OCI-M1 (cell line): Measurements from ENCODE around the gene ZBTB49.
"Not testable (repeated sequence)": the region's sequence is repeated elsewhere in the genome, so short reads cannot be mapped to it uniquely, and the experiment has no call there.

ENCODE experiments used
- DNase-seq: peaks from one replicate; lab custom pipeline; 2025; lab: John Stamatoyannopoulos, UW

ZBTB49 gene

GRCh38 chr4:4289941-4290850 is at the start of gene ZBTB49, which contains the start of gene LYAR:
Gene ZBTB49, plus strand, starts transcription at chr4:4290251. Its CDS starts 9,695 bp downstream, at chr4:4299946.
Gene LYAR, minus strand, starts transcription at chr4:4290154. Its CDS starts 6,412 bp downstream, at chr4:4283742.
- DNase-seq: peak; percentile 94

DNA sequence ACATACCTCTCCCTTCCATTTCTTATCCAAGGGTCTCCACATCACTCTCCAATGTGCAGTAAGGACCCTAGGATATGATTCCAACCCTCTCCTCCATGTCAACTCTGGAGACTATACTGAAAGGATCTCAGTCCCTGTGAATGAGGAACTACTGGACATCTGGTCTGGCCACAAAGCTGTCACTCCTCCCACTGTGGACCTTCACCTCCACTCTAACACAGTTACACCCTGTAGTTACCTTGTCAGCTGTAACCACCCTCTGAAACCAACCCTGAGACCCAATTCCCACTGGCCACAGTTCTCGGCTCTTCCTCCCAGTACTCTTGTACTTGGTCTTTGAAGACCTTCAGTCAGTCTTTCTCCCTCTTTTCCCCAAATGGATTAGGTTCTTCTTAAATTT is 44.9 kb upstream of the ZBTB49 start:
- no peak for DNase-seq

DNA sequence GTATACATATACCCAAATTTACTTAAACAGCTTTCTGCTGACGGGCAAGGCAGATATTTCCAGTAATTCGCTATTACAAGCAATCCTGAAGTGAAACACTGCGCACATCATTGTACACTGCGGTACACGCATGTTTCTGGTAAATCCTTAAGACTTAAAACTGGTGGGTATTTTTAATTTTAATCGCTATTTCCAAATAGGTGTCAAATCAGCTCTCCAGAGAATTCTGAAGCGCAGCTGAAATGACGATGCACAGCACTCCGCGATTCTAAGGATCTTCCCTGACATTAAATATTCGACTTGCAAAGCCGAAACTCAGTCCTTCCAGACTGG is 42.4 kb upstream of the ZBTB49 start:
- DNase-seq: no peak

DNA sequence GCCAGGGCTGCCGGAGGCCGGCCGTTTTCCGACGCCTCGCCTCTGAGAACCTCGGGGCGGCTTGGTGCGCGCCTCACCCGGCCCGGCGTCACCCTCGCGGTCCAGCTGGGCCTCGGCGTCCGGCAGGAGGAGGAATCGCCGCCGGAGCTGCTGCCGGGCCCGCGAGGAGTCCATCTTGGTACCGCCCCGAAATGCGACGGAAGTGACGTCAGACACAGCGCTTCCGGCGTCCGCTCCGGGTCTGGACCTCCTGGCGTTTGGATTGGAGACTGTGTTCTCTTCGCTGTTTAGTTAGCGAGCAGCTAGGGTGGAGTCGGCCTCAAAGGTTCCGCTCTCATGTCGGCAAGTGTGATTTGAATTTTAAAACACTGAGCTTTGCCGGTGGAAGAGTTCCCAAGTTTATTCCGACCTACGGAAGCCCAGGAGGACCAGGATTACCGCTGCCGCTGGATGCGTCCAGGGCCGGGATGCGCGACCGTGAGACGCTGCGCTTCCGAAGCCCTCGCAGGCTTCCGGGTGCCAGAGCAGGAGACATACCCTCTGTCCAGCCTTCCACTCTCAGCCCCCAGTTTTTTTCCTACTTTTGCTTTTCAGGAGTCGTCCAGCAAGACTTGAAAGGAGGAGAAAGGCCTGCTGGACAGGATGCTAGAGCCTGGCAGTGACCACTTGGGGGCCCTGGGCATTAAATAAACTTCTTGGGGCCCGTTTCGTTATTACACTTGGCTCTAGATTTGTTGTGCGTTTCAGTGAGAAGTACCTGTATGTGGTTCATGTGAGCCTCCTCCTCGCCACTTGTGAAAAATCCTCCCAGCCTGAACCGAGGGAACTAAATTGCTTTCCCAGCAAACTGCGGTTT is 41.8 kb upstream of the ZBTB49 start, which contains the start of gene TMEM128:
TSS of gene TMEM128 (minus strand) at position 195 of the 856 bp plus-strand sequence. CDS start at position 174, 21 bp downstream.
- peak; percentile 96 for DNase-seq

DNA sequence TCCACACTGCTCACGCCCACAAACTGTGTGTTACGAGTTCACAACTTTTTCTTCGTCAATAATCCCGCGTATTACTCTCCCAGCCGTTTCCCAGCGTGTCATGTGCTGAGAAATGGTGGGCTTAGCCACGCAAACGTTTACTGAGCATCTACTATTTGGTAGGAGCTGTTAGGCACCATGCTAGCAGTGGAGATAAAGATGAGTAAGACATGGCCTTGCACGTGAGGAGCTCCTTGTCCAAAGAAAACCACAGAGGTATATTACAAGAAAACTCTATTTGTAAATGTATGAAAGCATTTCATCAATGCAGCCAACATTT is 41.2 kb upstream of the ZBTB49 start:
- DNase-seq: peak; percentile 66

DNA sequence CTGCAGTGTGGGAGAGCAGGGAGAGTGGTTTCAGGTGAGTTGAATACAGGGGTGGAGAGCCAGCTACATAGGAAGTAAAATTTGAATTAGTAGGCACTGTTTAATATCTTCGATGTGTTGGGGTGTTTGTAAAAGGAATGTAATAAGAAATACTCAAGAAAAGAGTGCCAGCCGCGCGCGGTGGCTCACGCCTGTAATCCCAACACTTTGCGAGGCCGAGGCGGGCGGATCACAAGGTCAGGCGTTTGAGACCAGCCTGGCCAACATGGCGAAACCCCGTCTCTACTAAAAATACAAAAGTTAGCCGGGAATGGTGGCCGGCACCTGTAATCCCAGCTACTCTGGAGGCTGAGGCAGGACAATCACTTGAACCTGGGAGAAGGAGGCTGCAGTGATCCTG is 40.7 kb upstream of the ZBTB49 start:
- DNase-seq: not testable (repeated sequence)

DNA sequence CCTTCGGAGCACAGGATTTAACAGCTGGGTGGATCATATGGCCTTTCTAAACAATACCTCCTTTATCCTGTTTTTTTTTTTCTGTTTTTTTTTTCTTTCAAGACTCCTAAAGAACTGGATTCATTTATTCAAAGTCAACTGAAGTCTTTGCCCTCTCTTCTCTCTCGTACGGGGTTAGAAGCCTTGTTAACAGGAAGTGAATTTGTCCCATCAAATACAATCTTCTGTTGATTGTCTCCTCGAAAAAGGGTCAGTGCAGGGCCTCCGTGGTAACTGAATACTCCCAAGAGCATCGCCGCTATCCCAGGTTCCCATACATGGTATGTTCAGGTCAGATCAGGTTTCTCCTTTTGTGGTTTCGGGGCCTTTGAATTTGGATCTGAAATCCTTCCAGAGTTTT is 40.2 kb upstream of the ZBTB49 start:
- no peak for DNase-seq

GRCh38 chr4:4254199-4254598 is 35.9 kb upstream of the ZBTB49 start:
- DNase-seq: no peak

- no peak for DNase-seq
These were observed 35.4 kb upstream of the ZBTB49 start for GRCh38 chr4:4254666-4255065.

GRCh38 chr4:4256799-4257198 is 33.3 kb upstream of the ZBTB49 start:
- DNase-seq: no peak

DNA sequence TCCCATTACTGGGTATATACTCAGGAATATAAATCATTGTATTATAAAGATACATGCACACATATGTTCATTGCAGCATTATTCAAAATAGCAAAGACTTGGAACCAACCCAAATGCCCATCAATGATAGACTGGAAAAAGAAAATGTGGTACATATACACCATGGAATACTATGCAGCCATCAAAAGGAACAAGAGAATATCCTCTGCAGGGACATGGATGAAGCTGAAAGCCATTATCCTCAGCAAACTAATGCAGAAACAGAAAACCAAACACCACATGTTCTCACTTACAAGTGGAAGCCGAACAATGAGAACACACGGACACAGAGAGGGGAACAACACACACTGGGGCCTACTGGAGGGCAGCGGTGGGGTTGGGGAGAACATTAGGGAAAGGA is 32.3 kb upstream of the ZBTB49 start:
- not testable (repeated sequence) for DNase-seq

GRCh38 chr4:4259484-4260100 is 30.5 kb upstream of the ZBTB49 start:
- peak; percentile 73 for DNase-seq

GRCh38 chr4:4260185-4260751 is 29.8 kb upstream of the ZBTB49 start:
- DNase-seq: peak; percentile 86

DNA sequence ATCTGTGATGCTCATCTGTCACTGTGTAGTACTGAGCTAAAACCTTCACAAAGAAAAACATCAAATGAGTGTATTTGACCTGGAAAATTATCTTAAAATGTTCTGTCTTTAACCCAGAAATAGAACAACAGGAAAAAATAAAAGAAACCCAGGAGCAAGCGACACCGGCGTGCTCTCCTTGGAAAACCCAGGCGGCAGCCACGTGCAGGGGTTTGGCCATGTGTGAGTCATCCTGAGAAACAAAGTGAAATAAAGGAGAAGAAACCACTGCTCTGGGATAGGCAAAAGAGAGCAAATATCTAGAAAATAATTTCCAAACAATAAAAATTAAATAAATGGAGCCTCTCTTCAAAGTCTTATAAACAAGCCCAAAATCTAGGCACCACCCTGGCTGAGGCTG is 22.1 kb upstream of the ZBTB49 start:
- no peak for DNase-seq

DNA sequence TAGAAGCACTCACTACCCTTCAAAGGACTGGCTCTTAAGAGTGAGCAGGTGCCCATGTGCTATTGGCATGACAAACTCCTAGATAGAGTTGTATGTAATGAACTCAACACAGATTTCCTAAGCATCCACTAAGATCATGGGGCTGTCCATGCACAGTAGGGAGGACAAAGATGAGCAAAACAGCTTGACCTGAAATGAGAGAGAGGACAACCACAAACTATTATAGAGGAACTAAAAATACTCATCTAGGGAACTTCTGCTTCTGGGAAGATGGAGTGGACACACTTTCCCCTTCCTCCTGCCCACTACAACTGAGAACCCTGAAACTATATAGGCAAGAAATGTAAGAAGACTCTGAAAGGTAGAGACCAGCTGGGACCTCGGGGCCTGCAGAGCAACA is 21.3 kb upstream of the ZBTB49 start:
- no peak for DNase-seq

GRCh38 chr4:4269331-4269731 is 20.7 kb upstream of the ZBTB49 start:
- DNase-seq: no peak

DNA sequence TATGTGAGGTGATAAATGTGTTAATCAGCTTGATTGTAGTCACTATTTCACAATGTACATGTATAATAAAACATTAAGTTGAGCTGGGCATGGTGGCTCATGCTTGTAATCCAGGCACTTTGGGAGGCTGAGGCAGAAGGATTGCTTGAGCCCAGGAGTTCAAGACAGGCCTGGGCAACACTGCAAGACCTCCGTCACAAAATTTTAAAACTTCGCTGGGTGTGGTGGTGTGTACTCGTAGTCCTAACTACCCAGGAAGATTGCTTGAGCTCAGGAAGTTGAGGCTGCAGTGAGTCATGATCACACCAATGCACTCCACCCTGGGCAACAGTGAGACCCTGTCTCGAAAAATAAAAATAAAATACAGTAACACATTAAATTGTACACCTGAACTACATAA is 20.2 kb upstream of the ZBTB49 start:
- no peak for DNase-seq

GRCh38 chr4:4270529-4270928 is 19.5 kb upstream of the ZBTB49 start:
- DNase-seq: no peak

DNA sequence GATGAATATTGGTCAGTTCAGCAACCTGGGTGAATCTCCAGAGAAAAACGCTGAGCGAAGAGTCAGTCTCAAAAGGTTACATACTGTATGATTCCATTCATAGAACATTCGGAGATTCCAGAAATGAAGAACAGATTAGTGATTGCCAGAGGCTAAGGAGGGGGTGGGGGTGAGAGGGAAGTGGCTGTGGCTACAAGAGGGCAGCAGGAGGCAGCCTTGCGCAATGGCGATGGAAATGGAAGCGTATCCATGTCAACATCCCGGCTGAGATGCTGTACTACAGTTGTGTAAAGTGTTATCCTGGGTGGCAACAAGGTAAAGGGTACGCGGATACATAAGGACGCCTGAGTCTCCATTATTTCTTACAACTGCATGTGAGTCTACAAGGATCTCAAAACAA is 18.1 kb upstream of the ZBTB49 start:
- DNase-seq: no peak

DNA sequence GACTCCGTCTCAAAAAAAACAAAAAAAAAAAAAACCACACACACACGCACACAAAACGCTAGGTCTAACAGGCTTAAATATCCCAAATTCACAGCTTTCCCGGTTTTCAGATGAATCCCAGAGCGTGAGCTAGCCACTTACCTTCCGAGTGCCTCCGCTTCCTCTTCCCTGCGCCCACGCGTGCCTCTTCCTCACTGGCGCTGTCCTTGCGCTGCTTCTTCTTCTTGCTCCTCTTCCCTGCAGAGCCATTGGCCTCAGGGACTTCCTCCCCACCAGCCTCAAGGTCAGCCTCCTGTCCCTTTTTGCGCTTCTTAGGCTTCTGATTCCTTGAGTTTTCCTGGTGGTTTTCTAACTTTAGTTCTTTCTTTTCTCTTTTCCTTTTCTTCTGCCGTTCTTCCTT is 15.8 kb upstream of the ZBTB49 start:
- no peak for DNase-seq

DNA sequence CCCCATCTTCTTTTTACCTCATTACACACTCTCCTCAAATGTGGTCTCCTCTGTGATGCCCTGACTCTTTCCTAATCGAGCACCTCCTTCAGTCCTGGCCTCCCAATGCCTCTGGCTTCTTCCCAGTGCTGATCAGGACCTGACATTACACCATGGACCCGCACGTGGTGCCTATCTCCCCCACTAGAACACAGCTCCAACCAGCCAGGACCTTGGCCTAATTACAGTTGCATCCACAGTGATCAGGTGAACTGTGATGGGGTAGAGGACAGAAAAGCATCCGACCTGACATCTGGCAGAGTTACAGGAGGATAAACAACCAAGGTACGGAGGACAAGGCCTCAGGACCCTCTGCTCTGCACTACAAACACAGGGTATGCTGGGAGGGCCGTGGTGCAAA is 12.5 kb upstream of the ZBTB49 start:
- DNase-seq: no peak

GRCh38 chr4:4281787-4282186 is 8.3 kb upstream of the ZBTB49 start:
- DNase-seq: no peak
